Peyer's patch (tissue), 4 donors: ENCODE measurements around the gene EIF1.

Source experiments
- POLR2A ChIP-seq, 2 donors: fragments of 450-650 bp; IDR thresholded peaks; one replicate each; pipeline ENCODE4 v1.5.1; 2017; ENCODE audit warnings: antibody characterized with exemption in 2 of 2, mild to moderate bottlenecking in 2 of 2, moderate library complexity in 2 of 2
- TF ChIP-seq, protein P1 (sequence below), 6 experiments: fragments of 450-650 bp in 4 of 6; fragments of 200-600 bp in 2 of 6; sonication (generic) in 1 of 6; IDR thresholded peaks; one replicate each; pipeline ENCODE4 v1.5.1; 2017 to 2019; ENCODE audit warnings: antibody characterized with exemption in 6 of 6, mild to moderate bottlenecking in 3 of 6, moderate library complexity in 1 of 6

DNA sequence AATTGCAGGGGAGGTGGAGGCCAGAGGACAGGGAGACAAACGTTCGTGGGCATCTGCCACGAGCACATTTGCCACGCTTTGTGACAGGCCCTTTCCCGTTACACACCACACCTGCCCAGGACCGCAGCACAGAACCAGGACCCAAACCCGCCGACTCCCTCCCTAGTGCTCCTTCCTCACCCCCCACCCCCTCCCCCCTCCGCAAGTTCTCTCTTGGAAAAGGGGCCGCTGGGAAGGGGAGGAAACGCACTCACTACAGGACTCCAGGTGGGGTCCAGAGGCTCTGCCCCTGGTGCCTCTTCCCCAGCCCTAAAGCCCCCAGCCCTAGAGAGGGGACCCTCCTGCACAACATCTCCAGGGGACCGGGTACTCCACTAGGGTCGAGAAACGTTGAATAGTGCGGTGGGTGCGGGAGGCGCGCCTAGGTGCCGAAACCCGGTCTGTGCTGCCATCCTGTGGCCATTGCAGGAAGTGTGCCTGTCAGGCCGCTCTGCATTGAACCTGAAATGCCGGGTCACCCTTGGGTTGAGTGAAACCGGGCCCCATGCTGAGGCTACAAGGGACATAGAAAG is 21.9 kb upstream of the EIF1 start:
- TF ChIP-seq, protein P1, sequence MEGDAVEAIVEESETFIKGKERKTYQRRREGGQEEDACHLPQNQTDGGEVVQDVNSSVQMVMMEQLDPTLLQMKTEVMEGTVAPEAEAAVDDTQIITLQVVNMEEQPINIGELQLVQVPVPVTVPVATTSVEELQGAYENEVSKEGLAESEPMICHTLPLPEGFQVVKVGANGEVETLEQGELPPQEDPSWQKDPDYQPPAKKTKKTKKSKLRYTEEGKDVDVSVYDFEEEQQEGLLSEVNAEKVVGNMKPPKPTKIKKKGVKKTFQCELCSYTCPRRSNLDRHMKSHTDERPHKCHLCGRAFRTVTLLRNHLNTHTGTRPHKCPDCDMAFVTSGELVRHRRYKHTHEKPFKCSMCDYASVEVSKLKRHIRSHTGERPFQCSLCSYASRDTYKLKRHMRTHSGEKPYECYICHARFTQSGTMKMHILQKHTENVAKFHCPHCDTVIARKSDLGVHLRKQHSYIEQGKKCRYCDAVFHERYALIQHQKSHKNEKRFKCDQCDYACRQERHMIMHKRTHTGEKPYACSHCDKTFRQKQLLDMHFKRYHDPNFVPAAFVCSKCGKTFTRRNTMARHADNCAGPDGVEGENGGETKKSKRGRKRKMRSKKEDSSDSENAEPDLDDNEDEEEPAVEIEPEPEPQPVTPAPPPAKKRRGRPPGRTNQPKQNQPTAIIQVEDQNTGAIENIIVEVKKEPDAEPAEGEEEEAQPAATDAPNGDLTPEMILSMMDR (IDR thresholded peaks at IDR 0.05): peak; percentile 94 to 98 (median 97)
- TF ChIP-seq POLR2A (IDR thresholded peaks at IDR 0.05): no peak
